Skeletal muscle tissue (tissue), 4 donors: ENCODE results near the gene DDR2. TPM values are rescaled to one million over a fixed set of nuclear protein-coding genes. Genes with fewer than 3 reads are reported as not detected.
A peak's percentile ranks its signal among the peaks of the same experiment; 100 is the strongest.

Source experiments
- H3K27ac ChIP-seq: one replicate; pipeline ENCODE4 v1.7.0; 2013; ENCODE audit warnings: mild to moderate bottlenecking, low read depth, low read length, inconsistent platforms
- H3K27me3 ChIP-seq, 3 donors: one replicate each; pipeline ENCODE4 v1.7.0; 2013; ENCODE audit warnings: low read length in 3 of 3; ENCODE audit not compliant: control insufficient read depth in 3 of 3, insufficient read depth in 3 of 3
- H3K36me3 ChIP-seq, 3 donors: one replicate each; pipeline ENCODE4 v1.7.0; 2013; ENCODE audit warnings: low read length in 3 of 3; ENCODE audit not compliant: control insufficient read depth in 3 of 3, insufficient read depth in 3 of 3
- H3K4me1 ChIP-seq, 3 donors: one replicate each; pipeline ENCODE4 v1.7.0; 2013; ENCODE audit warnings: low read length in 3 of 3, mild to moderate bottlenecking in 3 of 3; ENCODE audit not compliant: control insufficient read depth in 3 of 3, insufficient read depth in 3 of 3
- H3K4me3 ChIP-seq, 3 donors: one replicate each; pipeline ENCODE4 v1.7.0; 2013; ENCODE audit warnings: low read length in 3 of 3
- H3K9ac ChIP-seq, 3 donors: one replicate each; pipeline ENCODE4 v1.7.0; 2013; ENCODE audit warnings: low read length in 3 of 3, mild to moderate bottlenecking in 3 of 3, moderate library complexity in 2 of 3, low read depth in 1 of 3
- H3K9me3 ChIP-seq, 3 donors: one replicate each; pipeline ENCODE4 v1.7.0; 2013; ENCODE audit warnings: low read length in 3 of 3; ENCODE audit not compliant: control insufficient read depth in 3 of 3
- total RNA-seq: library from RNA; depleted of rRNA; stranded (reverse); fragments of >200 nt; gene quantifications from one replicate; pipeline ENCODE4 v1.2.3, GENCODE V29; 2014
- donor health status: Osteomylitis.

Gene DDR2
- total RNA-seq, 1 donor from 2014 or later: 40.2 TPM

GRCh38 chr1:162704673-162705424, 72.6 kb downstream of the DDR2 start:
- Histone ChIP-seq H3K27me3 (no peaks in the 10 kb centered on the region), H3K9ac (no peak overlapping the region), H3K36me3 (no peaks in the 10 kb centered on the region), H3K27ac (peak overlapping the region; percentile 28), H3K9me3 (no peaks in the 10 kb centered on the region), H3K4me1 (peaks cover 28 to 34% (median 28%) of the 10 kb centered on the region in 3 donors), H3K4me3 (peak overlapping the region; percentile 6 to 37 (median 27))

GRCh38 chr1:162706003-162706402, 73.7 kb downstream of the DDR2 start:
- H3K4me1 ChIP-seq: peaks cover 32 to 41% (median 33%) of the 10 kb centered on the region in 3 donors

GRCh38 chr1:162706606-162707005, 74.3 kb downstream of the DDR2 start:
- Histone ChIP-seq H3K36me3 (no peaks in the 10 kb centered on the region), H3K9ac (no peak overlapping the region), H3K27me3 (no peaks in the 10 kb centered on the region), H3K4me1 (peaks cover 32 to 41% (median 33%) of the 10 kb centered on the region in 3 donors), H3K9me3 (no peaks in the 10 kb centered on the region), H3K4me3 (no peak overlapping the region), H3K27ac (no peak overlapping the region)

More at GRCh38 chr1:162706003-162706402, 73.7 kb downstream of the DDR2 start:
- H3K9ac ChIP-seq: no peak overlapping the region
- H3K36me3 ChIP-seq: no peaks in the 10 kb centered on the region
- H3K9me3 ChIP-seq: no peaks in the 10 kb centered on the region
- H3K27ac ChIP-seq: no peak overlapping the region
- no peak overlapping the region for H3K4me3 ChIP-seq
- no peaks in the 10 kb centered on the region for H3K27me3 ChIP-seq

GRCh38 chr1:162708286-162708685, 76.0 kb downstream of the DDR2 start:
- no peaks in the 10 kb centered on the region for H3K9me3 ChIP-seq
- H3K4me1 ChIP-seq: peaks cover 31 to 41% (median 32%) of the 10 kb centered on the region in 3 donors
- H3K4me3 ChIP-seq: no peak overlapping the region
- no peak overlapping the region for H3K27ac ChIP-seq
- no peaks in the 10 kb centered on the region for H3K27me3 ChIP-seq
- H3K9ac ChIP-seq: no peak overlapping the region
- no peaks in the 10 kb centered on the region for H3K36me3 ChIP-seq

GRCh38 chr1:162709132-162709860, 77.0 kb downstream of the DDR2 start:
- no peaks in the 10 kb centered on the region for H3K36me3 ChIP-seq
- H3K4me1 ChIP-seq: peaks cover 26 to 35% (median 26%) of the 10 kb centered on the region in 3 donors
- no peak overlapping the region for H3K27ac ChIP-seq
- H3K4me3 ChIP-seq: no peak overlapping the region
- H3K9ac ChIP-seq: no peak overlapping the region
- no peaks in the 10 kb centered on the region for H3K27me3 ChIP-seq
- H3K9me3 ChIP-seq: no peaks in the 10 kb centered on the region

- H3K9me3 ChIP-seq: no peaks in the 10 kb centered on the region
- no peak overlapping the region for H3K4me3 ChIP-seq
- H3K9ac ChIP-seq: no peak overlapping the region
- H3K4me1 ChIP-seq: peaks cover 20 to 30% (median 21%) of the 10 kb centered on the region in 3 donors
- no peaks in the 10 kb centered on the region for H3K27me3 ChIP-seq
- no peaks in the 10 kb centered on the region for H3K36me3 ChIP-seq
- H3K27ac ChIP-seq: peak overlapping the region; percentile 32
Measured at GRCh38 chr1:162709870-162710269, 77.6 kb downstream of the DDR2 start.

GRCh38 chr1:162710345-162710744, 78.1 kb downstream of the DDR2 start:
- peaks cover 15 to 27% (median 16%) of the 10 kb centered on the region in 3 donors for H3K4me1 ChIP-seq
- no peak overlapping the region for H3K9ac ChIP-seq

GRCh38 chr1:162710780-162711465, 78.7 kb downstream of the DDR2 start:
- Histone ChIP-seq H3K36me3 (no peaks in the 10 kb centered on the region), H3K4me3 (no peak overlapping the region), H3K27me3 (no peaks in the 10 kb centered on the region), H3K9ac (no peak overlapping the region), H3K4me1 (peaks cover 11 to 22% (median 13%) of the 10 kb centered on the region in 3 donors), H3K9me3 (no peaks in the 10 kb centered on the region), H3K27ac (peak overlapping the region; percentile 32)

More at GRCh38 chr1:162710345-162710744, 78.1 kb downstream of the DDR2 start:
- no peaks in the 10 kb centered on the region for H3K27me3 ChIP-seq
- no peak overlapping the region for H3K4me3 ChIP-seq
- H3K27ac ChIP-seq: peak overlapping the region; percentile 32
- H3K9me3 ChIP-seq: no peaks in the 10 kb centered on the region
- no peaks in the 10 kb centered on the region for H3K36me3 ChIP-seq

- no peak overlapping the region for H3K4me3 ChIP-seq
- no peak overlapping the region for H3K9ac ChIP-seq
- H3K9me3 ChIP-seq: no peaks in the 10 kb centered on the region
- H3K27ac ChIP-seq: no peak overlapping the region
- H3K27me3 ChIP-seq: no peaks in the 10 kb centered on the region
- no peaks in the 10 kb centered on the region for H3K36me3 ChIP-seq
- H3K4me1 ChIP-seq: peaks cover 8 to 19% (median 11%) of the 10 kb centered on the region in 3 donors
Measured at GRCh38 chr1:162712317-162713029, 80.2 kb downstream of the DDR2 start.
